Panc1 (cell line): ENCODE results near the gene NOPCHAP1. TPM values are rescaled to one million over a fixed set of nuclear protein-coding genes. Genes with fewer than 3 reads are reported as not detected.

Source experiments
- ATAC-seq: fragments of 200-7000 bp; cut with Tn5 transposase; 2 replicates; pipeline ENCODE4 v1.9.1; 2020; ENCODE audit warnings: mild to moderate bottlenecking, moderate library complexity
- BruUV-seq: library from RNA; stranded (reverse); fragments of 400-500 nt; replicated peaks from 2 replicates; lab custom pipeline; 2021; lab: Mats Ljungman, UMichigan
- CTCF ChIA-PET: fragments of 300-600 bp; sonication (Branson Sonifier 250); formaldehyde crosslinking; loops from one replicate; lab custom pipeline; 2022; ENCODE audit warnings: antibody characterized with exemption; lab: Charles Lee
- POLR2A ChIA-PET: fragments of 300-600 bp; sonication (Branson Sonifier 250); formaldehyde crosslinking; loops from one replicate; lab custom pipeline; 2022; ENCODE audit warnings: antibody characterized with exemption; lab: Charles Lee
- DNase-seq: peaks from one replicate; pipeline ENCODE4 v3.0.0-alpha.2; 2010; ENCODE audit warnings: low read depth, low spot score
- H3K27ac ChIP-seq: 2 replicates; pipeline ENCODE4 v1.5.1; 2011; ENCODE audit warnings: mild to moderate bottlenecking, low read length, inconsistent platforms
- H3K27me3 ChIP-seq: fragments of 200-500 bp; sonication (Bioruptor generic); 2 replicates; pipeline ENCODE4 v1.6.0; 2014; ENCODE audit warnings: low read length, inconsistent platforms; ENCODE audit not compliant: control insufficient read depth, insufficient read depth
- H3K36me3 ChIP-seq: fragments of 200-500 bp; sonication (Bioruptor generic); 2 replicates; pipeline ENCODE4 v1.5.1; 2014; ENCODE audit warnings: inconsistent platforms, mild to moderate bottlenecking, low read length, moderate library complexity; ENCODE audit not compliant: control insufficient read depth, insufficient read depth
- H3K4me1 ChIP-seq: 2 replicates; pipeline ENCODE4 v1.5.1; 2011; ENCODE audit warnings: inconsistent platforms, mild to moderate bottlenecking, low read length, moderate library complexity; ENCODE audit not compliant: control insufficient read depth, insufficient read depth
- H3K4me3 ChIP-seq, 2 experiments: 2 replicates each; pipeline ENCODE4 v1.5.1; 2011 to 2012; ENCODE audit warnings: low read depth in 2 of 2, low read length in 2 of 2, mild to moderate bottlenecking in 2 of 2, inconsistent platforms in 1 of 2, moderate library complexity in 1 of 2
- H3K9me3 ChIP-seq: fragments of 200-500 bp; sonication (Bioruptor generic); 2 replicates; pipeline ENCODE4 v1.5.1; 2014; ENCODE audit warnings: low read depth, mild to moderate bottlenecking, inconsistent platforms, low read length, moderate library complexity; ENCODE audit not compliant: control insufficient read depth, insufficient read depth
- CTCF ChIP-seq: fragments of 450-650 bp; IDR thresholded peaks from 2 replicates; pipeline ENCODE4 v1.5.1; 2017; ENCODE audit warnings: mild to moderate bottlenecking
- POLR2AphosphoS5 ChIP-seq: IDR thresholded peaks from 2 replicates; pipeline ENCODE4 v1.6.1; 2012; ENCODE audit warnings: mild to moderate bottlenecking, low read depth, low read length, moderate library complexity
- REST ChIP-seq, 2 experiments: IDR thresholded peaks; 2 replicates each; pipeline ENCODE4 v1.6.1; 2011 to 2012; ENCODE audit warnings: low read depth in 2 of 2, control low read depth in 1 of 2, low read length in 1 of 2, mild to moderate bottlenecking in 1 of 2, moderate library complexity in 1 of 2; ENCODE audit not compliant: insufficient read depth in 1 of 2
- SIN3A ChIP-seq: IDR thresholded peaks from 2 replicates; pipeline ENCODE4 v1.6.1; 2012; ENCODE audit warnings: low read depth, mild to moderate bottlenecking, low read length, moderate library complexity, borderline replicate concordance; ENCODE audit not compliant: insufficient read depth
- TCF7L2 ChIP-seq: IDR thresholded peaks from 2 replicates; pipeline ENCODE4 v1.6.1; 2011; ENCODE audit warnings: mild to moderate bottlenecking, low read depth, low read length, inconsistent platforms
- in situ Hi-C: cut with HindIII; loops from 2 replicates; pipeline ENCODE4 v1.10.0; 2016; ENCODE audit warnings: low sequenced_read_pairs, low pct_unique_long_range_greater_than_20kb
- intact Hi-C: fragments of 100-400 bp; cut with micrococcal nuclease; formaldehyde crosslinking; loops from one replicate; pipeline ENCODE4 v1.10.0; 2022; ENCODE audit not compliant: unreplicated experiment
- total RNA-seq: library from RNA; stranded (reverse); gene quantifications from one replicate; pipeline ENCODE4 v1.2.1, GENCODE V29; 2021; ENCODE audit not compliant: unreplicated experiment

NOPCHAP1 gene
- total RNA-seq, 1 experiment from 2014 or later: 24.0 TPM

GRCh38 chr12:105013892-105014291, 27.8 kb downstream of the NOPCHAP1 start:
- no peaks in the 10 kb centered on the region for H3K27me3 ChIP-seq
- H3K36me3 ChIP-seq: no peaks in the 10 kb centered on the region
- ATAC-seq: no peak
- TF ChIP-seq SIN3A (no peak), REST (IDR thresholded peaks at IDR 0.05; ENCODE audit: insufficient read depth in 1 of 2, low read depth in 2 of 2, low read length in 1 of 2) (no peak)
- no peaks in the 10 kb centered on the region for H3K4me1 ChIP-seq
- in situ Hi-C loops: no loop called here
- BruUV-seq: no TSS peak
- intact Hi-C loops: no loop called here
- H3K4me3 ChIP-seq: no peak overlapping the region
- no peak overlapping the region for H3K27ac ChIP-seq
- H3K9me3 ChIP-seq: no peaks in the 10 kb centered on the region
- POLR2A ChIA-PET: no interaction called here
- DNase-seq: no peak
- CTCF ChIA-PET: interaction anchor here (0.6 kb wide), 1 partner anchor 191 kb away, joined by 3 read pairs; no protein-coding TSS in a partner anchor

- Histone ChIP-seq H3K4me1 (no peaks in the 10 kb centered on the region), H3K9me3 (no peaks in the 10 kb centered on the region), H3K36me3 (no peaks in the 10 kb centered on the region), H3K4me3 (no peak overlapping the region), H3K27me3 (no peaks in the 10 kb centered on the region), H3K27ac (no peak overlapping the region)
- ATAC-seq (no peak), DNase-seq (no peak)
- intact Hi-C loops: no loop called here
- POLR2A ChIA-PET: no interaction called here
- in situ Hi-C loops: no loop called here
- BruUV-seq: no TSS peak
- TF ChIP-seq TCF7L2: no peak
- no peak for TF ChIP-seq CTCF
- TF ChIP-seq POLR2AphosphoS5: no peak
- no peak for TF ChIP-seq REST (IDR thresholded peaks at IDR 0.05; ENCODE audit: insufficient read depth in 1 of 2, low read depth in 2 of 2, low read length in 1 of 2)
- TF ChIP-seq SIN3A: no peak
- CTCF ChIA-PET: no interaction called here
Observed at GRCh38 chr12:105014603-105015002, 28.5 kb downstream of the NOPCHAP1 start.
